Measurements from ENCODE around the gene SELENOM. TPM values are rescaled to one million over a fixed set of nuclear protein-coding genes. Genes with fewer than 3 reads are reported as not detected.
"Not testable (repeated sequence)": the region's sequence is repeated elsewhere in the genome, so short reads cannot be mapped to it uniquely, and the experiment has no call there.

SELENOM gene
- total RNA-seq, 2 donors from 2014 or later: 535 to 575 TPM

DNA sequence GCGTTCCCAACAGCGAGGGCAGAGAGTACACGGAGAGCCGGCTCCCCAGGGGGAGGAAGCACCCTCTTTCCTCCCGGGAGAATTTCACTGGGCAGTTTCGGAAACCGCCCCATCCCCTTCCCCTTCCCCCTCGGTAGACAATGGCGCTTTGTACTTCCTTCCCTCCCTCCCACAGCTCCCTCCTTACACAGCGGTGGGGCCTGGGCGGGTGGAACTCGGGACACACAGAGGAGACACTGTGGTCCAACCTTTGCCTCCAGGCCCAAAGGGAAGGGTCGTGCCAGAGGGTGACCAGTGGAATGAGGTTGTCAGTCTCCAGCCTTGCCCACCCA lies 21.9 kb downstream of the SELENOM start:
- no peak for DNase-seq (ENCODE audit: low spot score)
- intact Hi-C loops (cut with DNase I): loop anchor here (2.0 to 5.0 kb wide), 2 partner anchors 138 to 139 kb away; no protein-coding TSS in a partner anchor

DNA sequence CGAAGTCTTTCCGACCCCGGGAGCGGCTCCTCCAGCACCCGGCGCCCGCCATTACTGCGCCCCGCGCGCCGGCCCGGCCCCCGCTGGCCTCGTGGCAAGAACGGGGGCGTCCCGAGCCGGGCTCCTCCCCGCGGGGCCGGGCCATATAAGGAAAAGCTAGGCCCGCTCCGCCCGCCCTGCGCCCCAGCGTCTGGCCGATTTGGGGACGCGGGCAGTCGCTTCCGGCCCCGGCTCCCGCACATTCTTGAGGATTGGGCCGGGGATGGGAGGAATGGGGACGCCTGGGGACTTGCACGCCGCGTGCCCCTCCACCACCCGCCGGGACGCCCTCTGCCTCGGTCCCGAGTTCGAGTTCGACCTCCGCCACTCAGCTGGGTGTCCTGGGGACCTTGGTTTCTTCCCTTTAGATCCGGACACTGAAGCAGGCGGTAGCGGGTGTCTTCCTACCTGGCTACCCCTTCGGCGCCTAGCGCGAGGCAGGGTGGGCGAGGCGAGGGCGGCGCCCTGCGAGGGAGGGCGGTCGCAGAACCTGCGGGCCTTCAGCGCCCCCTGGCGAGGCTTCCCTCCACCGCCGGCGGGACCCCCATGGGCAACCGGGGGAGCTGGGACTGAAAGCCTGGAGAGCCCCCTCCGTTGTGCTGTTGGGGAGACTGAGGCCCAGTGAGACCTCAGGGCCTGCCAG lies 22.4 kb downstream of the SELENOM start:
- intact Hi-C loops (cut with DNase I): loop anchor here (2.0 to 5.0 kb wide), 4 partner anchors 48 to 138 kb away; partner anchors contain the start of genes MORC2 (in 1 of the 2) and TUG1 (in 1 of the 2)
- peak; percentile 97 for DNase-seq (ENCODE audit: low spot score)

DNA sequence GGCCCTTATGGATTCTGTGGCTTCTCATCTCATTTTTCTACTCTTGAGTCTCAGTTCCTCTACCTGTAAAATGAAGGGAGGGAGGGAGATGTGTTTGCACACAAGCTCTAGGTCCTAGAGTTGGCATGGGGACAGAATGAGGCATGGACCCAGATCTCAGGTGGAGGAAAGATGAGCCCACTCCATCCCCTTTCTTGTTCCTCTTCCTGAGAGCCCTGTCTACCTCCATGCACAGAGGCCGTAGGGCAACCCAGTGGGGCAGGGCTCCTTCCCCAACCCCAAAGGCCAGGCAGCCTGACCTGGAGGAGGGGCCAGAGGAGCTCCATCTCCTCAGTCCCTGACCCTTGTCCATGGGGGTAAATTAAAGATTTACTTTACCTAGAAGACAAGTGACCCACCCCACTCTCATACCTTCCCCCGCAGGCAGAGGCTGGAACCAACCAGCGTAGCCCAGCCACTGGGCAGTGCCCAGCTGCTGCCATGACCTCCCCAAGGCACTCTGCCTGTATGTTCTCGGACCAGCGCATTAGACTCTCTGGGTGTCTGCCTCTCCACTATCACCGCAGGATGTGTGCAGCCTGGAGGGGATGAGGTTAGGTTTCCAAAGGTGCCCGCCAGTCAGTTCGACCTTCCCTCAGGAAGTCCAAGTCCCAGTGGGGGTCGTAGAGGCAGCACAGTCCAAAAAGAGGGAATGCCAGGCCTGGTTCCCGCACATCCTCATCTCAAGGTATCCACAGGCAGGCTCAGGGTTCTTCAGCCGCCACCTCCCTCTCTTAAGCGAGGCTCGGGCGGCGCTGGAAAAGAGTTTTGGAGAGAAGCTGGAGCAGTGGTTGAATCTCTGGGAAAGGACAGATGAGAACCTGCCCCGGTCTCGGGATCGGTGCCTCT lies 23.2 kb downstream of the SELENOM start:
- DNase-seq (ENCODE audit: low spot score): no peak
- intact Hi-C loops (cut with DNase I): loop anchor here (2.0 to 5.0 kb wide), 4 partner anchors 47 to 137 kb away; partner anchors contain the start of genes MORC2 (in 1 of the 2) and TUG1 (in 1 of the 2)

DNA sequence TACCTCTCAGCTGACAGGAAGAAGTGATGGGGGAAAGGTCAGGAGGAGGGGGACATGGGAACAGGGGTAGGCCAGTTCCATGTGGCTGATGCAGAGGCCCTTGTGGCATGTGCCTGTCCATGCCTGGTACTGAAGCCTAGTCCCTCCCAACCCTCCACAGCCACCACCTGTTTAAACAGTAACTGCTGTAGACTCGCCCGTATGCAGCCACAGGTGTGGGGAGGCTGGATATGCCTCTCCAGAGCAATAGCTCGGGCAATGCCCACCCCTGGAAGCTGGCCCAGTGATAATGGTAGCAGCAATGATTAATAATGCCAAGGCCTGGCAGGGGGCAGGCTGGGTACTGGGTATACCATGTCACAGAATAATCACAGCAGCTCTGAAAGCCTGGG lies 24.0 kb downstream of the SELENOM start:
- intact Hi-C loops (cut with DNase I): loop anchor here (2.0 to 5.0 kb wide), 3 partner anchors 46 to 116 kb away; partner anchors contain the start of genes MORC2 (in 1 of the 2) and TUG1 (in 1 of the 2)

GRCh38 chr22:31082606-31083376 lies 24.6 kb downstream of the SELENOM start:
- intact Hi-C loops (cut with DNase I): loop anchor here (2.0 to 5.0 kb wide), 3 partner anchors 45 to 115 kb away; partner anchors contain the start of genes MORC2 (in 1 of the 2) and TUG1 (in 1 of the 2)
- peak; percentile 89 for DNase-seq (ENCODE audit: low spot score)

More for the DNA sequence above, 24.0 kb downstream of the SELENOM start:
- no peak for DNase-seq (ENCODE audit: low spot score)

DNA sequence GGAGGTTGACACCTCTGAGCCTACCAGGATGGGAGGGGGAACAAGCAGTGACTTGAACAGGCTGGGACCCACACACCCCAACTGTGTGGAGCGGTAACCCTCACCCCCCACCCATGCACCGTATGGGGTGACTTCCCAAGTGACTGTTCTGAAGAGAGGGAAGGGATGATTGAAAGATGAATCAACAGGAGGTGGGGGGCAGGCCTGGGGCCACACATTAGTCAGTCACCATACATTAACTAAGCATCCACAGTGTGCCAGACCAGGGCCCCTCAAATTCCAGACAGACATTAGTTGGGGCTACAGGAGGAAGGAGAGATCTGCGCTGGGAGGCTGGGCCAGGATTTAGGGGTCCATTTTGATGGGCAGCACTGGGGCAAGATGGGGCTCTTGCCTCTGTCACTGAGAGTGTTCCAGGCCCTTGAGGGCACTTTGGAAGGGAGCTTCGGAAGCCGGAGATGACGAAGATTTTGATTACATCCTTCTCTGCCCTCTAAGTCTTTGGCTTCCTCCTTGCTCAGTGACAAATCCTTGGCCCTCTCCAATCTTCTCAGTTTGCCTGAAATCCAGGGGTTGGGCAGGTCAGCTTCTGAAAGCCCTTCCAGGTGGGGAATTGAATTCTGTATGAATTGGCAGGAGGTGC lies 25.3 kb downstream of the SELENOM start:
- DNase-seq (ENCODE audit: low spot score): no peak
- intact Hi-C loops (cut with DNase I): loop anchor here (2.0 to 5.0 kb wide), 4 partner anchors 45 to 115 kb away; partner anchors contain the start of genes MORC2 (in 2 of the 2) and TUG1 (in 2 of the 2)

DNA sequence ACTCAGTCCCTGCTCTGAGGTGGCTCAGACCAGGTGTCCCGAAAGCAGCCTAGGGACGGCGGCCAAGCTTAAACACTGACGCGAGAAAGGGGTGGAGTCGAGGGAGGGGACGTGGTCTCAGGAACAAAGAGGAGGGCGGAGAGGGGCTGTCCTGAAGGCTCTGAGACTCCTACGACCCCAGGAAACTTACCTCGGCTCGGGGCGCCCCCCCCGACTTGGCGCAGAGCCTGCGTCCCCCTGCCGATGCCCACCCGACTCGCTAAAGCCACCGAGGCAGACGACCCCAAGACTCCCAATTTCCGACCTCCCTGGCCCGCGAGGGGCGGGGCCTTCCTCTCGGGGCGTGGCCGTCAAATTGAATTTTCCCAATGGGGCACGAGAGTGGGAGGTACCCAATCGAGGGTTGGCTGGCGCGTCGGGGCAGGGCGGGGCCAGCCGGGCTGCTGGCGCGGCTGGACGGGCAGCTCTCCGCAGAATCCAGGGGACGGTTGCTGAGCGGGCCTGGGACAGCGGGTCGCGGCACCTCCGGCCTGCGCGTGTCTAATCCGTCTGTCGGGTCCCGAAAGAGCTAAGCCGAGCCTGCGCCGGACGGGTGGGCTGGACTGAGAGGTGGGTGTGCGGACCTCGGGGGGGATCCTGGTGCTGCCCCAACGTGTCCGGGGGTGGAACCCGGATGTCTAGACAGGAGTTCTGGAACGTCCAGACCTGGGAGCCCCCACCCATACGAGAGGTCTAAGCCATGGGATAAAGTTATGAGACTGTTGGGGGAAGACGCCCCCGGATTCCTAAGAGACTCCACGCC lies 26.3 kb downstream of the SELENOM start, which contains the start of gene SMTN:
SMTN (plus strand) TSS at position 471 of the 802 bp plus-strand sequence. CDS start 1,941 bp downstream, outside the sequence.
- DNase-seq (ENCODE audit: low spot score): peak; percentile 97

GRCh38 chr22:31080164-31080847 lies 27.1 kb downstream of the SELENOM start:
- intact Hi-C loops (cut with DNase I): loop anchor here (2.0 to 5.0 kb wide), 3 partner anchors 43 to 113 kb away; partner anchors contain the start of genes MORC2 (in 2 of the 2) and TUG1 (in 2 of the 2)

More for the DNA sequence above, 26.3 kb downstream of the SELENOM start, which contains the start of gene SMTN:
- intact Hi-C loops (cut with DNase I): loop anchor here (2.0 to 5.0 kb wide), 3 partner anchors 44 to 114 kb away; partner anchors contain the start of genes MORC2 (in 2 of the 2) and TUG1 (in 2 of the 2)

DNA sequence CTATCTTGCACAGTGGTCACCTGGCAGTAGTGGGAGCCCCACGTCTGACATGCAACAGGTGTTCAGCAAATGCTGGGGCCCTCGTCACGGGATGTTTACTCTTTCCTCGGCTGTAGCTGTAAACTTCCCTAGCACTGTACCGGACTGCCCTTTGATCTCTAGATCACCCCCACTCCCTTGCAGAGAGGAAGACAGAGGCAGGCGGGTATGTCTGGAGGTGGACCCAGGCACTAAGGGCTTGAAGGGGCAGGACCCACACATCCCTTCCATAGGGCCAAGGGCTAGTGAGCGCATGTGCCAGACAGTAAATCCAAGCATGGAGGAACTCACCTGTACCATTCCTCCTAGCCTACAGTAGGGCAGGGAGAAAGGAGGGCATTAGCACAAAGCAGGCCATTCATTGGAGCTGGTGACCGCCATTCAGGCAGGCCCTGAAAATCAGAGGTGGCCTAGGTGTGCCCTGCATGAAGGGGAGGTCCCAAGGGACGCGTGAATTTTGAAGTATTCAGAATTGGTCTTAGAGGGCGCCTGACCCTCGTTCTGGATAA lies 28.2 kb downstream of the SELENOM start:
- intact Hi-C loops (cut with DNase I): no loop called here
- DNase-seq (ENCODE audit: low spot score): no peak

More at GRCh38 chr22:31080164-31080847, 27.1 kb downstream of the SELENOM start:
- no peak for DNase-seq (ENCODE audit: low spot score)

DNA sequence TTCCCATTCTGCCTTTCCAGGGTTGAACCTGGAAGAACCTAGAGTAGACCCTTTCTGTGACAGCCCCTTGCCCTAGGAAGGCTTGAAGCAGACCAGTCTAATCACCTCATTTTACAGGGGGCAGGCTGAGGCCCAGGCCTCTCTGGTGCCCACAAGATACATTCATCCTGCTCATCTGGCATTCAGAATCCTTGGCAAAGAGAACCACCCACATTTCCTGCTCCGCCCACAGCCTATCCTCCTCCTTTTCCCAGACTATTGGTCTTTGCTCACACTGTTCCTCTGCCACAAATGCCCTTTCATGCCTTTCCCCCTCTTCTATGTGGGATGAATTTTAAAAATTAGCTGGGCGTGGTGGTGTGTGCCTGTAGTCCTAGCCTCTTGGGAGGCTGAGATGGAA lies 29.0 kb downstream of the SELENOM start:
- DNase-seq (ENCODE audit: low spot score); intact Hi-C loops (cut with DNase I): not testable (repeated sequence)

- intact Hi-C loops (cut with DNase I): no loop called here
- DNase-seq (ENCODE audit: low spot score): no peak
These were observed 29.7 kb downstream of the SELENOM start for GRCh38 chr22:31077681-31078080.

- DNase-seq (ENCODE audit: low spot score): peak; percentile 98
- intact Hi-C loops (cut with DNase I): no loop called here
These were observed 31.4 kb downstream of the SELENOM start for GRCh38 chr22:31075961-31076360.

GRCh38 chr22:31073545-31074145 lies 33.7 kb downstream of the SELENOM start:
- intact Hi-C loops (cut with DNase I): not testable (repeated sequence)

GRCh38 chr22:31073125-31073524 lies 34.2 kb downstream of the SELENOM start:
- DNase-seq (ENCODE audit: low spot score); intact Hi-C loops (cut with DNase I): not testable (repeated sequence)

More at GRCh38 chr22:31073545-31074145, 33.7 kb downstream of the SELENOM start:
- not testable (repeated sequence) for DNase-seq (ENCODE audit: low spot score)

GRCh38 chr22:31069691-31070314 lies 37.6 kb downstream of the SELENOM start:
- intact Hi-C loops (cut with DNase I); DNase-seq (ENCODE audit: low spot score): not testable (repeated sequence)
